Measurements from ENCODE around the gene TRIM6. TPM values are rescaled to one million over a fixed set of nuclear protein-coding genes. Genes with fewer than 3 reads are reported as not detected.

TRIM6 gene
- polyA plus RNA-seq, 3 donors, result 0.11 to 0.44 (median 0.15) TPM

DNA sequence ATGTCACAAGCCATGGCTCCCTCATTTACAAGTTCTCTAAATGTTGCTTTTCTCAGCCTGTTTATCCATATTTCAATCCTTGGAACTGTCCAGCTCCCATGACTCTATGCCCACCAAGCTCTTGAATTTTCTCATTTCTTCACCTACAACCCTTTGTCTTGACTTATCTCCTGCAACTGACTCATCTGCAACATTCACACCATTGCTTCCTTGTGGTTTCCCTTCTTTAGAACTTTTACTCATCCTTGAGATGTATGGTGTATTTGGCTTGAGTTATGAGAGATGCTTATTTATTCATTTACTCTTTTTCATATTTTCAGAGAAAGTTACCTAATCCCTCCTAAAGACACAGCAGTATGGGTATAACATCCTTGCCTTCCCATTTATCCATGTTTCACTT lies 47.1 kb downstream of the TRIM6 start:
- no peak for DNase-seq
- Mint-ChIP-seq H3K4me1 (no peaks in the 10 kb centered on the region), H3K27me3 (ENCODE audit: low read depth in 3 of 3) (peaks cover 0 to 3% (median 0%) of the 10 kb centered on the region in 3 donors), H3K9me3 (peaks cover 0 to 3% (median 0%) of the 10 kb centered on the region in 7 donors), H3K36me3 (peaks cover 64 to 65% of the 10 kb centered on the region in 2 donors), H3K4me3 (no peak overlapping the region), H3K27ac (peak overlapping the region in 2 of 7 donors; percentile 20 to 47)
- peaks cover 49 to 58% of the 10 kb centered on the region in 2 donors for H3K36me3 ChIP-seq (replicated peaks in 1 of 2; ENCODE audit: control insufficient read depth in 1 of 2, insufficient read depth in 2 of 2, low read length in 2 of 2)
- H3K4me2 ChIP-seq (replicated peaks; ENCODE audit: extremely low read depth, low read length, poor library complexity, severe bottlenecking), result no peak overlapping the region
- H3K27ac ChIP-seq (ENCODE audit: low read depth in 1 of 2, low read length in 2 of 2), result no peak overlapping the region
- H3K4me1 ChIP-seq (ENCODE audit: control insufficient read depth in 1 of 2, insufficient read depth in 2 of 2, low read length in 2 of 2), result no peaks in the 10 kb centered on the region
- TF ChIP-seq, protein P1, sequence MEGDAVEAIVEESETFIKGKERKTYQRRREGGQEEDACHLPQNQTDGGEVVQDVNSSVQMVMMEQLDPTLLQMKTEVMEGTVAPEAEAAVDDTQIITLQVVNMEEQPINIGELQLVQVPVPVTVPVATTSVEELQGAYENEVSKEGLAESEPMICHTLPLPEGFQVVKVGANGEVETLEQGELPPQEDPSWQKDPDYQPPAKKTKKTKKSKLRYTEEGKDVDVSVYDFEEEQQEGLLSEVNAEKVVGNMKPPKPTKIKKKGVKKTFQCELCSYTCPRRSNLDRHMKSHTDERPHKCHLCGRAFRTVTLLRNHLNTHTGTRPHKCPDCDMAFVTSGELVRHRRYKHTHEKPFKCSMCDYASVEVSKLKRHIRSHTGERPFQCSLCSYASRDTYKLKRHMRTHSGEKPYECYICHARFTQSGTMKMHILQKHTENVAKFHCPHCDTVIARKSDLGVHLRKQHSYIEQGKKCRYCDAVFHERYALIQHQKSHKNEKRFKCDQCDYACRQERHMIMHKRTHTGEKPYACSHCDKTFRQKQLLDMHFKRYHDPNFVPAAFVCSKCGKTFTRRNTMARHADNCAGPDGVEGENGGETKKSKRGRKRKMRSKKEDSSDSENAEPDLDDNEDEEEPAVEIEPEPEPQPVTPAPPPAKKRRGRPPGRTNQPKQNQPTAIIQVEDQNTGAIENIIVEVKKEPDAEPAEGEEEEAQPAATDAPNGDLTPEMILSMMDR (IDR thresholded peaks at IDR 0.05), result no peak
- no peak overlapping the region for H3K4me3 ChIP-seq (replicated peaks in 1 of 3; ENCODE audit: low read depth in 2 of 3, low read length in 3 of 3)
- H3K79me2 ChIP-seq (ENCODE audit: insufficient read depth, low read length), result no peaks in the 10 kb centered on the region
- no peak overlapping the region for H3K9ac ChIP-seq (ENCODE audit: insufficient read depth, low read length, poor library complexity, severe bottlenecking)
- H3K27me3 ChIP-seq (ENCODE audit: control insufficient read depth in 2 of 2, insufficient read depth in 2 of 2, low read length in 2 of 2), result no peaks in the 10 kb centered on the region
- H3K9me3 ChIP-seq (replicated peaks in 1 of 2; ENCODE audit: control insufficient read depth in 1 of 2, insufficient read depth in 1 of 2, low read length in 2 of 2), result no peaks in the 10 kb centered on the region
- no peak overlapping the region for H2AFZ ChIP-seq (ENCODE audit: insufficient read depth, low read depth, low read length, poor library complexity, severe bottlenecking)
- no peaks in the 10 kb centered on the region for H4K20me1 ChIP-seq (ENCODE audit: insufficient read depth, low read length)
- intact Hi-C loops (cut with micrococcal nuclease), result no loop called here

DNA sequence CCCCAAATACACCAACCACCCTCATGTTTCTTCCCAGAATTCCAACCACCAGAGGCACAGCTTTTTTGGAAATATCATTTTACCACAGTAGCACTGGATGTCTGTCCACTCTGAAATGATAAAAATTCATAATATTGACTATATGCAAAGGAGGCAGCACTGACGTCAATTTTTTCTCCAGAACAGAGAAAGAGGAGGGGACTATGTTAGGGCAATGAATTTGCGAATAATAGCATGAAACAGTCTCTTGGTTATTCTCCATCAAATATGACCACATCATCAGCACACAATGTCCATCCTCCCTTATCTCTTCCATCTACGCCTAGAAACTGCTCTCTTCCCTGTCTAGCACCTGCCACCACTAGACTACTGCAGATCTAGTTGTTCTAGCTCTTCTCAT lies 49.7 kb downstream of the TRIM6 start:
- H3K27ac Mint-ChIP-seq, result no peak overlapping the region
- TF ChIP-seq, protein P1 (IDR thresholded peaks at IDR 0.05), result no peak

More for the DNA sequence above, 49.7 kb downstream of the TRIM6 start:
- Histone ChIP-seq H3K4me3 (replicated peaks in 1 of 3; ENCODE audit: low read depth in 2 of 3, low read length in 3 of 3) (no peak overlapping the region), H3K4me2 (replicated peaks; ENCODE audit: extremely low read depth, low read length, poor library complexity, severe bottlenecking) (no peak overlapping the region), H3K79me2 (ENCODE audit: insufficient read depth, low read length) (no peaks in the 10 kb centered on the region), H3K4me1 (ENCODE audit: control insufficient read depth in 1 of 2, insufficient read depth in 2 of 2, low read length in 2 of 2) (no peaks in the 10 kb centered on the region), H4K20me1 (ENCODE audit: insufficient read depth, low read length) (no peaks in the 10 kb centered on the region), H3K36me3 (replicated peaks in 1 of 2; ENCODE audit: control insufficient read depth in 1 of 2, insufficient read depth in 2 of 2, low read length in 2 of 2) (peaks cover 31 to 37% of the 10 kb centered on the region in 2 donors), H2AFZ (ENCODE audit: insufficient read depth, low read depth, low read length, poor library complexity, severe bottlenecking) (no peak overlapping the region), H3K9me3 (replicated peaks in 1 of 2; ENCODE audit: control insufficient read depth in 1 of 2, insufficient read depth in 1 of 2, low read length in 2 of 2) (no peaks in the 10 kb centered on the region), H3K9ac (ENCODE audit: insufficient read depth, low read length, poor library complexity, severe bottlenecking) (no peak overlapping the region), H3K27ac (ENCODE audit: low read depth in 1 of 2, low read length in 2 of 2) (no peak overlapping the region), H3K27me3 (ENCODE audit: control insufficient read depth in 2 of 2, insufficient read depth in 2 of 2, low read length in 2 of 2) (no peaks in the 10 kb centered on the region)
- Mint-ChIP-seq H3K36me3 (peaks cover 41 to 48% of the 10 kb centered on the region in 2 donors), H3K27me3 (ENCODE audit: low read depth in 3 of 3) (peaks cover 0 to 2% (median 0%) of the 10 kb centered on the region in 3 donors), H3K4me3 (no peak overlapping the region), H3K9me3 (peaks cover 0 to 2% (median 0%) of the 10 kb centered on the region in 7 donors), H3K4me1 (no peaks in the 10 kb centered on the region)
- WGBS (ENCODE audit: insufficient coverage), result 100% methylated on average over 1 of the region's 3 CpGs
- intact Hi-C loops (cut with micrococcal nuclease), result no loop called here
- no peak for DNase-seq
